Measurements from ENCODE around the gene THAP9.

GRCh38 chr4:82921795-82922194 lies 21.3 kb downstream of the THAP9 start:
- TF ChIP-seq CTCF (IDR thresholded peaks at IDR 0.05), result no peak
- TF ChIP-seq POLR2A (IDR thresholded peaks at IDR 0.05), result no peak
